GM12878 (cell line): ENCODE measurements around the gene ADGRB2. TPM values are rescaled to one million over a fixed set of nuclear protein-coding genes. Genes with fewer than 3 reads are reported as not detected.

Experiments
- ATAC-seq: fragments of 200-7000 bp; cut with Tn5 transposase; 3 replicates; pipeline ENCODE4 v1.9.1; 2020; ENCODE audit warnings: mild to moderate bottlenecking, moderate library complexity
- BruUV-seq: library from RNA; stranded (reverse); fragments of 400-500 nt; replicated peaks from 2 replicates; lab custom pipeline; 2021; lab: Mats Ljungman, UMichigan
- CTCF ChIA-PET: fragments of 300-600 bp; sonication (Branson Sonifier 250); formaldehyde crosslinking; extraction: SDS; loops from one replicate; lab custom pipeline; 2021; ENCODE audit warnings: inconsistent platforms; lab: Yijun Ruan, JAX
- POLR2A ChIA-PET: fragments of 350-600 bp; formaldehyde crosslinking; extraction: SDS; loops from one replicate; lab custom pipeline; 2021; ENCODE audit warnings: inconsistent platforms; lab: Charles Lee
- RAD21 ChIA-PET: fragments of 300-600 bp; sonication (Branson Sonifier 250); formaldehyde crosslinking; loops from one replicate; lab custom pipeline; 2023; ENCODE audit warnings: antibody characterized with exemption; ENCODE audit not compliant: unreplicated experiment; lab: Charles Lee
- SMC1A ChIA-PET: fragments of 300-600 bp; sonication (Branson Sonifier 250); formaldehyde crosslinking; loops from one replicate; lab custom pipeline; 2023; ENCODE audit not compliant: unreplicated experiment, uncharacterized antibody; lab: Charles Lee
- DNase-seq: peaks from one replicate; pipeline ENCODE4 v3.0.0-alpha.2; 2011; ENCODE audit warnings: low read depth, low spot score
- FAIRE-seq: peaks from 3 replicates; lab custom pipeline; 2011; peaks lifted over from hg19 to GRCh38; lab: Jason Lieb, UNC
- H2AFZ ChIP-seq: 2 replicates; pipeline ENCODE4 v1.6.0; 2011; ENCODE audit warnings: low read depth, low read length, control low read depth; ENCODE audit not compliant: control insufficient read depth
- H3K27ac ChIP-seq: 2 replicates; pipeline ENCODE4 v1.5.1; 2011; ENCODE audit warnings: control low read depth; ENCODE audit not compliant: control insufficient read depth, insufficient read depth
- H3K27me3 ChIP-seq, 2 experiments: replicated peaks in 1 of 2; 2 replicates each; pipeline versions ENCODE4 v1.6.0 to v1.6.1; 2011; ENCODE audit warnings: low read length in 1 of 2; ENCODE audit not compliant: control insufficient read depth in 2 of 2, insufficient read depth in 2 of 2
- H3K36me3 ChIP-seq, 2 experiments: 2 replicates each; pipeline ENCODE4 v1.5.1; 2011; ENCODE audit warnings: low read length in 1 of 2; ENCODE audit not compliant: control insufficient read depth in 2 of 2, insufficient read depth in 2 of 2
- H3K4me1 ChIP-seq: 2 replicates; pipeline ENCODE4 v1.6.1; 2011; ENCODE audit warnings: mild to moderate bottlenecking, low read length, moderate library complexity, mixed read lengths; ENCODE audit not compliant: control insufficient read depth, insufficient read depth
- H3K4me2 ChIP-seq: 2 replicates; pipeline ENCODE4 v1.6.0; 2011; ENCODE audit warnings: control low read depth; ENCODE audit not compliant: control insufficient read depth, insufficient read depth
- H3K4me3 ChIP-seq: fragments of 200-600 bp; sonication (generic); 2 replicates; pipeline ENCODE4 v1.5.1; 2016
- H3K79me2 ChIP-seq: 2 replicates; pipeline ENCODE4 v1.6.0; 2011; ENCODE audit warnings: low read length; ENCODE audit not compliant: control insufficient read depth, insufficient read depth
- H3K9ac ChIP-seq: 2 replicates; pipeline ENCODE4 v1.8.0; 2011; ENCODE audit warnings: low read length, control low read depth, mixed read lengths; ENCODE audit not compliant: control insufficient read depth, insufficient read depth
- H3K9me3 ChIP-seq: replicated peaks from 3 replicates; pipeline ENCODE4 v1.5.1; 2011; ENCODE audit warnings: mild to moderate bottlenecking, low read length; ENCODE audit not compliant: control insufficient read depth, insufficient read depth
- H4K20me1 ChIP-seq: 2 replicates; pipeline ENCODE4 v1.6.0; 2011; ENCODE audit not compliant: control insufficient read depth, insufficient read depth
- BACH1 ChIP-seq: fragments of 450-650 bp; IDR thresholded peaks from 2 replicates; pipeline ENCODE4 v1.6.1; 2017; ENCODE audit warnings: mild to moderate bottlenecking, borderline replicate concordance
- BMI1 ChIP-seq: fragments of 450-650 bp; IDR thresholded peaks from 2 replicates; pipeline ENCODE4 v1.6.1; 2016; ENCODE audit warnings: mild to moderate bottlenecking, moderate library complexity, borderline replicate concordance
- IRF4 ChIP-seq: IDR thresholded peaks from 2 replicates; pipeline ENCODE4 v1.6.1; 2011; ENCODE audit warnings: low read depth, low read length
- MTA3 ChIP-seq: IDR thresholded peaks from 2 replicates; pipeline ENCODE4 v1.6.1; 2012; ENCODE audit warnings: low read length, inconsistent platforms, borderline replicate concordance
- MXI1 ChIP-seq: fragments of 150-350 bp; IDR thresholded peaks from 2 replicates; pipeline ENCODE4 v1.6.1; 2011; ENCODE audit warnings: low read depth, mild to moderate bottlenecking, inconsistent platforms, low read length, improper control_type of control experiment
- RBBP5 ChIP-seq: fragments of 200-600 bp; sonication (generic); conservative IDR thresholded peaks from 2 replicates; pipeline ENCODE4 v1.6.1; 2016
- SP1 ChIP-seq: IDR thresholded peaks from one replicate; pipeline ENCODE4 v1.6.1; 2011; ENCODE audit warnings: low read depth, low read length
- SREBF1 ChIP-seq: IDR thresholded peaks from 2 replicates; pipeline ENCODE4 v1.6.1; 2012; ENCODE audit warnings: mild to moderate bottlenecking, low read length
- ZBED1 ChIP-seq: IDR thresholded peaks from 2 replicates; pipeline ENCODE4 v1.6.1; 2016; ENCODE audit warnings: borderline replicate concordance
- ZNF384 ChIP-seq: IDR thresholded peaks from 2 replicates; pipeline ENCODE4 v1.6.1; 2012; ENCODE audit warnings: low read depth, mild to moderate bottlenecking, low read length, improper control_type of control experiment, borderline replicate concordance
- WGBS: methylation state at CpG from one replicate; pipeline ENCODE4 v1.1.6; 2016; ENCODE audit warnings: low lambda C conversion rate; ENCODE audit not compliant: insufficient replicate concordance, insufficient coverage; ENCODE audit errors: missing lambda C conversion rate; 5-methylcytosine and 5-hydroxymethylcytosine counted together
- in situ Hi-C: fragments of 300-500 bp; cut with MboI; formaldehyde crosslinking; loops from 9 replicates; pipeline ENCODE4 v1.14.3; 2018; ENCODE audit warnings: mixed read lengths
- intact Hi-C: fragments of 100-400 bp; cut with micrococcal nuclease; formaldehyde crosslinking; loops from one replicate; pipeline ENCODE4 v1.14.2; 2022; ENCODE audit not compliant: unreplicated experiment
- polyA plus RNA-seq, 11 experiments: library from polyadenylated mRNA; depleted of rRNA in 4 of 11; unstranded in 6 of 11; stranded (reverse) in 5 of 11; fragments of >200 nt; fragmentation: Nextera tagmentation in 4 of 11; fragmentation: Illumina TruSeq in 1 of 11; extraction: Ambion mirVana in 4 of 11; extraction: Trizol in 1 of 11; gene quantifications; 1 replicate in 1 of 11; 2 replicates in 10 of 11; pipeline versions ENCODE4 v1.2.1 to v1.2.3, GENCODE V29; 2011 to 2016; ENCODE audit warnings: inconsistent platforms in 2 of 11, missing spikeins in 2 of 11, low read depth in 1 of 11
- total RNA-seq, 4 experiments: library from RNA; depleted of rRNA in 3 of 4; stranded (reverse); fragments of >200 nt in 3 of 4; fragmentation: Illumina TruSeq in 1 of 4; extraction: Trizol in 1 of 4; gene quantifications; 2 replicates each; pipeline versions ENCODE4 v1.2.1 to v1.2.3, GENCODE V29; 2013 to 2021
- TF ChIP-seq, protein P1 (sequence below): fragments of 450-650 bp; formaldehyde crosslinking; IDR thresholded peaks from 2 replicates; pipeline ENCODE4 v1.4.0; 2020; ENCODE audit warnings: mild to moderate bottlenecking, moderate library complexity
- TF ChIP-seq, protein P2 (sequence below): IDR thresholded peaks from 2 replicates; pipeline ENCODE4 v1.6.1; 2012; ENCODE audit warnings: low read length, inconsistent platforms
- TF ChIP-seq, protein P3 (sequence below): fragments of 450-650 bp; IDR thresholded peaks from 2 replicates; pipeline ENCODE4 v1.6.1; 2016; ENCODE audit warnings: mild to moderate bottlenecking
- TF ChIP-seq, protein P4 (sequence below): IDR thresholded peaks from 2 replicates; pipeline ENCODE4 v1.6.1; 2012; ENCODE audit warnings: low read depth, low read length, improper control_type of control experiment
- TF ChIP-seq, protein P5 (sequence below): fragments of 450-650 bp; formaldehyde crosslinking; IDR thresholded peaks from 2 replicates; pipeline ENCODE4 v1.4.0; 2022; ENCODE audit warnings: mild to moderate bottlenecking, moderate library complexity

Gene ADGRB2
- total and polyA plus RNA-seq, 10 of the 15 experiments (the other 5 are each of a cell fraction or from before 2014, with no cell fraction given), result 0.11 to 0.33 (median 0.18) TPM; not detected in 4

DNA sequence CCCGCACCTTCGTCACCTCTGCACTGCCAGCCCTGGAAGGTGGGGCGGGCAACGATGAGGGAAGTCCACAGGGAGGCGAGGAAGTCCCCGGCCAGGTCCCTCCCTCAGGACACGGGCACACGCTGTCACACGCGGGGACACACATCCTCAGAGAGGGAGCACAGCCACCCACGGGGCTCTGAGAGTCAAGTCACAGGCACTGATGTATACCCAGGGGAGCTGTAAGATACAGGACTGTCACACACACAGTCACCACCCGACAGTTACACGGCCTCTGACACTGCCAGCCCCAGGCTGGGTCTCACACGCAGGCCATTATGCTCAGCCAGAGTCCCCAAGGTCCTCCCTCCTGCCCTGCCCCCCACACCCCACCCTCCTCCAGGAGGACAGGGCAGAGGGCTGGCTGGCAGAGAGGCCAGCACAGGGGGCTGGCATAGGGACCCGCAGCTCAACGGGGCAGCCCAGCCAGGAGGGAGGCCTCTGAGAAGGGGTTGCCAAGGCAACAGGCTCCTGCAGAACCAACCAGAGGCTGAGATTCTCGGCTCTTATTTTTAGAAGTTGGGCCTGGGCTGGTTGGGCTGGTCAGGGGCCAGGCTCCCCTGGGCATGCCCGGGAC lies 17.7 kb upstream of the ADGRB2 start:
- BruUV-seq, result no TSS peak
- 38% methylated on average over 16 of the region's 18 CpGs for WGBS
- RAD21 ChIA-PET, result no interaction called here
- in situ Hi-C loops, result no loop called here
- H3K27ac ChIP-seq, result no peak overlapping the region
- POLR2A ChIA-PET, result no interaction called here
- H3K9me3 ChIP-seq, result no peaks in the 10 kb centered on the region
- ATAC-seq, result no peak; the same call in 2 of the 3 replicates
- no peaks in the 10 kb centered on the region for H3K36me3 ChIP-seq
- CTCF ChIA-PET, result interaction anchor here (1.3 to 3.0 kb wide), 2 partner anchors 7 to 119 kb away, joined by 3 to 19 read pairs; no protein-coding TSS in a partner anchor
- FAIRE-seq, result no peak
- intact Hi-C loops, result no loop called here
- no peak overlapping the region for H3K4me2 ChIP-seq
- DNase-seq, result no peak
- H3K9ac ChIP-seq, result no peak overlapping the region
- no peak overlapping the region for H3K4me3 ChIP-seq
- SMC1A ChIA-PET, result no interaction called here
- H4K20me1 ChIP-seq, result no peaks in the 10 kb centered on the region
- H3K4me1 ChIP-seq, result peaks cover 10% of the 10 kb centered on the region
- H2AFZ ChIP-seq, result no peak overlapping the region
- H3K79me2 ChIP-seq, result no peaks in the 10 kb centered on the region
- H3K27me3 ChIP-seq, result 0 out of 4 replicates have a peak, but pooled peaks cover 1 to 5% of the 10 kb centered on the region in 2 experiments
- no peak for TF ChIP-seq BACH1
- TF ChIP-seq ZNF384, result no peak
- TF ChIP-seq, protein P1, sequence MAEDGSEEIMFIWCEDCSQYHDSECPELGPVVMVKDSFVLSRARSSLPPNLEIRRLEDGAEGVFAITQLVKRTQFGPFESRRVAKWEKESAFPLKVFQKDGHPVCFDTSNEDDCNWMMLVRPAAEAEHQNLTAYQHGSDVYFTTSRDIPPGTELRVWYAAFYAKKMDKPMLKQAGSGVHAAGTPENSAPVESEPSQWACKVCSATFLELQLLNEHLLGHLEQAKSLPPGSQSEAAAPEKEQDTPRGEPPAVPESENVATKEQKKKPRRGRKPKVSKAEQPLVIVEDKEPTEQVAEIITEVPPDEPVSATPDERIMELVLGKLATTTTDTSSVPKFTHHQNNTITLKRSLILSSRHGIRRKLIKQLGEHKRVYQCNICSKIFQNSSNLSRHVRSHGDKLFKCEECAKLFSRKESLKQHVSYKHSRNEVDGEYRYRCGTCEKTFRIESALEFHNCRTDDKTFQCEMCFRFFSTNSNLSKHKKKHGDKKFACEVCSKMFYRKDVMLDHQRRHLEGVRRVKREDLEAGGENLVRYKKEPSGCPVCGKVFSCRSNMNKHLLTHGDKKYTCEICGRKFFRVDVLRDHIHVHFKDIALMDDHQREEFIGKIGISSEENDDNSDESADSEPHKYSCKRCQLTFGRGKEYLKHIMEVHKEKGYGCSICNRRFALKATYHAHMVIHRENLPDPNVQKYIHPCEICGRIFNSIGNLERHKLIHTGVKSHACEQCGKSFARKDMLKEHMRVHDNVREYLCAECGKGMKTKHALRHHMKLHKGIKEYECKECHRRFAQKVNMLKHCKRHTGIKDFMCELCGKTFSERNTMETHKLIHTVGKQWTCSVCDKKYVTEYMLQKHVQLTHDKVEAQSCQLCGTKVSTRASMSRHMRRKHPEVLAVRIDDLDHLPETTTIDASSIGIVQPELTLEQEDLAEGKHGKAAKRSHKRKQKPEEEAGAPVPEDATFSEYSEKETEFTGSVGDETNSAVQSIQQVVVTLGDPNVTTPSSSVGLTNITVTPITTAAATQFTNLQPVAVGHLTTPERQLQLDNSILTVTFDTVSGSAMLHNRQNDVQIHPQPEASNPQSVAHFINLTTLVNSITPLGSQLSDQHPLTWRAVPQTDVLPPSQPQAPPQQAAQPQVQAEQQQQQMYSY (CRISPR knock-in tag), result no peak
- TF ChIP-seq SREBF1, result no peak
- TF ChIP-seq BMI1, result no peak
- TF ChIP-seq, protein P2, sequence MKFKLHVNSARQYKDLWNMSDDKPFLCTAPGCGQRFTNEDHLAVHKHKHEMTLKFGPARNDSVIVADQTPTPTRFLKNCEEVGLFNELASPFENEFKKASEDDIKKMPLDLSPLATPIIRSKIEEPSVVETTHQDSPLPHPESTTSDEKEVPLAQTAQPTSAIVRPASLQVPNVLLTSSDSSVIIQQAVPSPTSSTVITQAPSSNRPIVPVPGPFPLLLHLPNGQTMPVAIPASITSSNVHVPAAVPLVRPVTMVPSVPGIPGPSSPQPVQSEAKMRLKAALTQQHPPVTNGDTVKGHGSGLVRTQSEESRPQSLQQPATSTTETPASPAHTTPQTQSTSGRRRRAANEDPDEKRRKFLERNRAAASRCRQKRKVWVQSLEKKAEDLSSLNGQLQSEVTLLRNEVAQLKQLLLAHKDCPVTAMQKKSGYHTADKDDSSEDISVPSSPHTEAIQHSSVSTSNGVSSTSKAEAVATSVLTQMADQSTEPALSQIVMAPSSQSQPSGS, result no peak
- TF ChIP-seq, protein P3, sequence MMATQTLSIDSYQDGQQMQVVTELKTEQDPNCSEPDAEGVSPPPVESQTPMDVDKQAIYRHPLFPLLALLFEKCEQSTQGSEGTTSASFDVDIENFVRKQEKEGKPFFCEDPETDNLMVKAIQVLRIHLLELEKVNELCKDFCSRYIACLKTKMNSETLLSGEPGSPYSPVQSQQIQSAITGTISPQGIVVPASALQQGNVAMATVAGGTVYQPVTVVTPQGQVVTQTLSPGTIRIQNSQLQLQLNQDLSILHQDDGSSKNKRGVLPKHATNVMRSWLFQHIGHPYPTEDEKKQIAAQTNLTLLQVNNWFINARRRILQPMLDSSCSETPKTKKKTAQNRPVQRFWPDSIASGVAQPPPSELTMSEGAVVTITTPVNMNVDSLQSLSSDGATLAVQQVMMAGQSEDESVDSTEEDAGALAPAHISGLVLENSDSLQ, result no peak
- no peak for TF ChIP-seq IRF4
- TF ChIP-seq MXI1, result no peak
- no peak for TF ChIP-seq SP1
- TF ChIP-seq, protein P4, sequence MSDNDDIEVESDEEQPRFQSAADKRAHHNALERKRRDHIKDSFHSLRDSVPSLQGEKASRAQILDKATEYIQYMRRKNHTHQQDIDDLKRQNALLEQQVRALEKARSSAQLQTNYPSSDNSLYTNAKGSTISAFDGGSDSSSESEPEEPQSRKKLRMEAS, result no peak
- TF ChIP-seq RBBP5, result no peak
- TF ChIP-seq, protein P5, sequence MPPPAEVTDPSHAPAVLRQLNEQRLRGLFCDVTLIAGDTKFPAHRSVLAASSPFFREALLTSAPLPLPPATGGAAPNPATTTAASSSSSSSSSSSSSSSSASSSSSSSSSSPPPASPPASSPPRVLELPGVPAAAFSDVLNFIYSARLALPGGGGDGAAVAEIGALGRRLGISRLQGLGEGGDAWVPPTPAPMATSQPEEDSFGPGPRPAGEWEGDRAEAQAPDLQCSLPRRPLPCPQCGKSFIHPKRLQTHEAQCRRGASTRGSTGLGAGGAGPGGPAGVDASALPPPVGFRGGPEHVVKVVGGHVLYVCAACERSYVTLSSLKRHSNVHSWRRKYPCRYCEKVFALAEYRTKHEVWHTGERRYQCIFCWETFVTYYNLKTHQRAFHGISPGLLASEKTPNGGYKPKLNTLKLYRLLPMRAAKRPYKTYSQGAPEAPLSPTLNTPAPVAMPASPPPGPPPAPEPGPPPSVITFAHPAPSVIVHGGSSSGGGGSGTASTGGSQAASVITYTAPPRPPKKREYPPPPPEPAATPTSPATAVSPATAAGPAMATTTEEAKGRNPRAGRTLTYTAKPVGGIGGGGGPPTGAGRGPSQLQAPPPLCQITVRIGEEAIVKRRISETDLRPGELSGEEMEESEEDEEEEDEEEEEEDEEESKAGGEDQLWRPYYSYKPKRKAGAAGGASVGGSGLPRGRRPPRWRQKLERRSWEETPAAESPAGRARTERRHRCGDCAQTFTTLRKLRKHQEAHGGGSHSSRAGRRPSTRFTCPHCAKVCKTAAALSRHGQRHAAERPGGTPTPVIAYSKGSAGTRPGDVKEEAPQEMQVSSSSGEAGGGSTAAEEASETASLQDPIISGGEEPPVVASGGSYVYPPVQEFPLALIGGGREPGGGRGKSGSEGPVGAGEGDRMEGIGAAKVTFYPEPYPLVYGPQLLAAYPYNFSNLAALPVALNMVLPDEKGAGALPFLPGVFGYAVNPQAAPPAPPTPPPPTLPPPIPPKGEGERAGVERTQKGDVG (CRISPR knock-in tag), result no peak
- TF ChIP-seq MTA3, result no peak
- TF ChIP-seq ZBED1, result no peak
